ENCODE results near the gene CYB5B. TPM values are rescaled to one million over a fixed set of nuclear protein-coding genes. Genes with fewer than 3 reads are reported as not detected.

CYB5B gene
- total RNA-seq (2022; extraction: Qiagen RNA extraction; ENCODE audit: low read depth), result 179 to 244 TPM (median 207 TPM) in 5 replicates

GRCh38 chr16:69424053-69424934 lies at the start of gene CYB5B:
Gene CYB5B (plus strand): TSS chr16:69424619. CDS start chr16:69424684, 65 bp downstream.

Other genes starting within 250 kb of the CYB5B start
- gene SNTB2, start 237.5 kb upstream of the CYB5B start, total RNA-seq (2022; extraction: Qiagen RNA extraction; ENCODE audit: low read depth), result 5.0 to 11.0 TPM (median 8.7 TPM) in 5 replicates
- 23.8 to 34.8 TPM (median 33.1 TPM) in 5 replicates for gene VPS4A, start 113.3 kb upstream of the CYB5B start, total RNA-seq (2022; extraction: Qiagen RNA extraction; ENCODE audit: low read depth)
- gene PDF, start 94.0 kb upstream of the CYB5B start, total RNA-seq (2022; extraction: Qiagen RNA extraction; ENCODE audit: low read depth), result 16.0 to 47.7 TPM (median 44.6 TPM) in 5 replicates
- gene COG8, start 85.1 kb upstream of the CYB5B start, total RNA-seq (2022; extraction: Qiagen RNA extraction; ENCODE audit: low read depth), result 16.8 to 27.2 TPM (median 25.7 TPM) in 5 replicates
- 50.6 to 78.5 TPM (median 53.3 TPM) in 5 replicates for gene NIP7, start 84.8 kb upstream of the CYB5B start, total RNA-seq (2022; extraction: Qiagen RNA extraction; ENCODE audit: low read depth)
- gene TMED6, start 72.8 kb upstream of the CYB5B start, total RNA-seq (2022; extraction: Qiagen RNA extraction; ENCODE audit: low read depth), result 0.15 TPM in 1 of 5 replicates, not detected in the others
- gene TERF2, start 38.6 kb upstream of the CYB5B start, total RNA-seq (2022; extraction: Qiagen RNA extraction; ENCODE audit: low read depth), result 20.4 to 40.6 TPM (median 21.5 TPM) in 5 replicates
- 3.8 to 8.3 TPM (median 6.8 TPM) in 5 replicates for gene NFAT5, start 141.3 kb downstream of the CYB5B start, total RNA-seq (2022; extraction: Qiagen RNA extraction; ENCODE audit: low read depth)

Measured in A549 treated with ZK216348 at 1 μM for 4 hours (cell line).